HepG2 (cell line): ENCODE results near the gene KLHDC4. TPM values are rescaled to one million over a fixed set of nuclear protein-coding genes. Genes with fewer than 3 reads are reported as not detected.
A peak's percentile ranks its signal among the peaks of the same experiment; 100 is the strongest.

ENCODE experiments used
- ARID5B ChIP-seq: IDR thresholded peaks from 2 replicates; pipeline ENCODE4 v1.4.0; 2020; ENCODE audit warnings: mild to moderate bottlenecking, missing genetic modification reagents
- ATF1 ChIP-seq: IDR thresholded peaks from 2 replicates; pipeline ENCODE4 v1.6.1; 2016; ENCODE audit warnings: mild to moderate bottlenecking, control low read depth
- BCL6 ChIP-seq: IDR thresholded peaks from 2 replicates; pipeline ENCODE4 v1.6.1; 2016; ENCODE audit warnings: missing genetic modification reagents, missing compliant biosample characterization
- BORCS8-MEF2B ChIP-seq: sonication (generic); formaldehyde crosslinking; IDR thresholded peaks from 2 replicates; pipeline ENCODE4 v1.8.0; 2022; ENCODE audit warnings: mild to moderate bottlenecking, missing genetic modification reagents
- HIVEP1 ChIP-seq: sonication (generic); formaldehyde crosslinking; IDR thresholded peaks from 2 replicates; pipeline ENCODE4 v1.4.0; 2020; ENCODE audit warnings: mild to moderate bottlenecking, missing genetic modification reagents
- HNRNPH1 ChIP-seq: fragments of 200-400 bp; formaldehyde crosslinking; optimal IDR thresholded peaks from 2 replicates; pipeline ENCODE3; 2017; ENCODE audit warnings: mild to moderate bottlenecking, low read depth, low read length
- HNRNPUL1 ChIP-seq: fragments of 200-400 bp; formaldehyde crosslinking; IDR thresholded peaks from 2 replicates; pipeline ENCODE4 v1.6.1; 2017; ENCODE audit warnings: low read depth, mild to moderate bottlenecking, low read length, moderate library complexity
- IKZF1 ChIP-seq: fragments of 450-650 bp; IDR thresholded peaks from 2 replicates; pipeline ENCODE4 v1.7.1; 2016
- MBD4 ChIP-seq: IDR thresholded peaks from 2 replicates; pipeline ENCODE4 v1.6.1; 2012; ENCODE audit warnings: low read length, inconsistent platforms, borderline replicate concordance
- NCOR1 ChIP-seq: fragments of 200-600 bp; sonication (generic); IDR thresholded peaks from 2 replicates; pipeline ENCODE4 v1.7.0; 2017; ENCODE audit warnings: antibody characterized with exemption, low read length, borderline replicate concordance
- NFRKB ChIP-seq: fragments of 450-650 bp; IDR thresholded peaks from 2 replicates; pipeline ENCODE4 v1.6.1; 2017
- POLR2G ChIP-seq: fragments of 200-400 bp; formaldehyde crosslinking; IDR thresholded peaks from 2 replicates; pipeline ENCODE4 v1.6.1; 2018; ENCODE audit warnings: mild to moderate bottlenecking, low read depth, low read length, moderate library complexity
- PRDM4 ChIP-seq: sonication (generic); formaldehyde crosslinking; IDR thresholded peaks from 2 replicates; pipeline ENCODE4 v1.9.0; 2021; ENCODE audit warnings: missing genetic modification reagents, borderline replicate concordance
- ZHX1 ChIP-seq: sonication (generic); formaldehyde crosslinking; IDR thresholded peaks from 2 replicates; pipeline ENCODE4 v1.8.1; 2022; ENCODE audit warnings: low read depth, mild to moderate bottlenecking, missing genetic modification reagents
- ZMAT5 ChIP-seq: sonication (generic); formaldehyde crosslinking; IDR thresholded peaks from 2 replicates; pipeline ENCODE4 v1.5.0; 2020; ENCODE audit warnings: mild to moderate bottlenecking, low read depth, missing genetic modification reagents, borderline replicate concordance
- ZNF333 ChIP-seq: sonication (generic); formaldehyde crosslinking; IDR thresholded peaks from 2 replicates; pipeline ENCODE4 v1.4.0; 2020; ENCODE audit warnings: mild to moderate bottlenecking, missing genetic modification reagents, borderline replicate concordance
- ZNF543 ChIP-seq: sonication (generic); formaldehyde crosslinking; IDR thresholded peaks from 2 replicates; pipeline ENCODE4 v1.4.0; 2020; ENCODE audit warnings: mild to moderate bottlenecking, missing genetic modification reagents
- ZNF615 ChIP-seq: sonication (generic); formaldehyde crosslinking; IDR thresholded peaks from 2 replicates; pipeline ENCODE4 v1.5.0; 2020; ENCODE audit warnings: mild to moderate bottlenecking, missing genetic modification reagents, borderline replicate concordance
- ZNF674 ChIP-seq: sonication (generic); formaldehyde crosslinking; IDR thresholded peaks from 2 replicates; pipeline ENCODE4 v1.5.0; 2020; ENCODE audit warnings: low read depth, mild to moderate bottlenecking, missing genetic modification reagents
- ZNF737 ChIP-seq: sonication (generic); formaldehyde crosslinking; IDR thresholded peaks from 2 replicates; pipeline ENCODE4 v1.5.0; 2020; ENCODE audit warnings: missing genetic modification reagents, mild to moderate bottlenecking, borderline replicate concordance
- polyA plus RNA-seq, 8 experiments: library from polyadenylated mRNA; depleted of rRNA in 3 of 8; stranded (reverse) in 7 of 8; unstranded in 1 of 8; fragments of >200 nt; fragmentation: Illumina TruSeq in 4 of 8; extraction: Trizol in 4 of 8; gene quantifications; 2 replicates each; pipeline versions ENCODE4 v1.2.1 to v1.2.3, GENCODE V29; 2011 to 2016; ENCODE audit warnings: low read depth in 4 of 8, missing spikeins in 1 of 8, mixed read lengths in 1 of 8; ENCODE audit not compliant: insufficient read depth in 1 of 8
- total RNA-seq, 5 experiments: library from RNA; depleted of rRNA; stranded (reverse); fragments of >200 nt; fragmentation: Illumina TruSeq; extraction: Trizol; gene quantifications; 2 replicates each; pipeline ENCODE4 v1.2.3, GENCODE V29; 2016; ENCODE audit warnings: low read depth in 1 of 5

KLHDC4 gene
- total and polyA plus RNA-seq, 2 of the 13 experiments (the other 11 are each of a cell fraction or from before 2014, with no cell fraction given): 18.7 to 31.8 TPM

- TF ChIP-seq ZMAT5 (CRISPR knock-in tag) (no peak), NFRKB (no peak), ARID5B (CRISPR knock-in tag) (no peak), IKZF1 (no peak), POLR2G (no peak), ZNF543 (0 out of 2 replicates have a peak, but pooled peaks have one; percentile 37), MBD4 (no peak), ATF1 (no peak), HIVEP1 (peak; percentile 24), ZNF737 (CRISPR knock-in tag) (no peak), ZNF674 (CRISPR knock-in tag) (no peak), HNRNPH1 (no peak), PRDM4 (CRISPR knock-in tag) (no peak), BCL6 (CRISPR knock-in tag) (0 out of 2 replicates have a peak, but pooled peaks have one; percentile 17), ZNF615 (CRISPR knock-in tag) (no peak), HNRNPUL1 (no peak), ZNF333 (CRISPR knock-in tag) (0 out of 2 replicates have a peak, but pooled peaks have one; percentile 26), NCOR1 (0 out of 2 replicates have a peak, but pooled peaks have one; percentile 10), ZHX1 (CRISPR knock-in tag) (0 out of 2 replicates have a peak, but pooled peaks have one; percentile 7), BORCS8-MEF2B (no peak; the same call in 1 of the 2 replicates)
Measured at GRCh38 chr16:87706278-87707000, 59.3 kb downstream of the KLHDC4 start (continued).
